IMR-90 (cell line): Measurements from ENCODE around the gene ANKFN1. TPM values are rescaled to one million over a fixed set of nuclear protein-coding genes. Genes with fewer than 3 reads are reported as not detected.

ENCODE experiments used
- ATAC-seq: fragments of 200-7000 bp; cut with Tn5 transposase; 2 replicates; pipeline ENCODE4 v1.9.1; 2020; ENCODE audit warnings: low read depth, mild to moderate bottlenecking, moderate library complexity
- BruUV-seq: library from RNA; stranded (reverse); fragments of 400-500 nt; replicated peaks from 2 replicates; lab custom pipeline; 2021; lab: Mats Ljungman, UMichigan
- CTCF ChIA-PET: fragments of 300-600 bp; formaldehyde crosslinking; extraction: SDS; loops from one replicate; lab custom pipeline; 2021; ENCODE audit warnings: antibody characterized with exemption; lab: Yijun Ruan, JAX
- POLR2A ChIA-PET: fragments of 300-600 bp; sonication (Branson Sonifier 250); formaldehyde crosslinking; loops from one replicate; lab custom pipeline; 2022; ENCODE audit warnings: antibody characterized with exemption; ENCODE audit not compliant: unreplicated experiment; lab: Charles Lee
- DNase-seq: peaks from one replicate; pipeline ENCODE4 v3.0.0; 2013
- H2AFZ ChIP-seq: replicated peaks from 2 replicates; pipeline ENCODE3; 2013; ENCODE audit warnings: low read length, mild to moderate bottlenecking; ENCODE audit not compliant: poor library complexity
- H2AK5ac ChIP-seq: 2 replicates; pipeline ENCODE4 v1.6.1; 2013; ENCODE audit warnings: low read depth, low read length, inconsistent platforms
- H2AK9ac ChIP-seq: replicated peaks from 2 replicates; pipeline ENCODE3; 2013; ENCODE audit warnings: mild to moderate bottlenecking, low read depth, low read length, moderate library complexity; ENCODE audit not compliant: poor library complexity
- H2BK120ac ChIP-seq: 2 replicates; pipeline ENCODE4 v1.6.1; 2013; ENCODE audit warnings: low read depth, low read length, inconsistent platforms
- H2BK15ac ChIP-seq: 3 replicates; pipeline ENCODE4 v1.6.1; 2013; ENCODE audit warnings: low read depth, low read length, inconsistent platforms
- H2BK20ac ChIP-seq: 2 replicates; pipeline ENCODE4 v1.6.1; 2013; ENCODE audit warnings: low read depth, mild to moderate bottlenecking, inconsistent platforms, low read length, moderate library complexity
- H2BK5ac ChIP-seq: 2 replicates; pipeline ENCODE4 v1.6.1; 2013; ENCODE audit warnings: mild to moderate bottlenecking, low read depth, low read length, inconsistent platforms; ENCODE audit not compliant: poor library complexity, severe bottlenecking
- H3K14ac ChIP-seq: replicated peaks from 2 replicates; pipeline ENCODE4 v1.6.1; 2013; ENCODE audit warnings: low read depth, low read length, inconsistent platforms
- H3K18ac ChIP-seq: 2 replicates; pipeline ENCODE4 v1.6.1; 2013; ENCODE audit warnings: low read depth, low read length, control low read depth
- H3K23ac ChIP-seq: 2 replicates; pipeline ENCODE4 v1.6.1; 2013; ENCODE audit warnings: low read depth, low read length, inconsistent platforms
- H3K27ac ChIP-seq: 2 replicates; pipeline ENCODE4 v1.5.1; 2013; ENCODE audit warnings: mild to moderate bottlenecking, control low read depth, low read length; ENCODE audit not compliant: insufficient read depth
- H3K27me3 ChIP-seq: 2 replicates; pipeline ENCODE4 v1.6.1; 2013; ENCODE audit warnings: low read length; ENCODE audit not compliant: control insufficient read depth, insufficient read depth
- H3K36me3 ChIP-seq: 2 replicates; pipeline ENCODE4 v1.6.1; 2013; ENCODE audit warnings: low read length, mixed read lengths; ENCODE audit not compliant: control insufficient read depth, insufficient read depth
- H3K4ac ChIP-seq: 2 replicates; pipeline ENCODE4 v1.6.1; 2013; ENCODE audit warnings: low read depth, low read length, inconsistent platforms
- H3K4me1 ChIP-seq: 2 replicates; pipeline ENCODE4 v1.6.1; 2013; ENCODE audit warnings: low read length, mixed read lengths; ENCODE audit not compliant: control insufficient read depth, insufficient read depth
- H3K4me2 ChIP-seq: 2 replicates; pipeline ENCODE4 v1.6.1; 2013; ENCODE audit warnings: low read depth, mild to moderate bottlenecking, control low read depth, low read length, moderate library complexity
- H3K4me3 ChIP-seq: 2 replicates; pipeline ENCODE4 v1.5.1; 2013; ENCODE audit warnings: low read depth, mild to moderate bottlenecking, control low read depth, low read length, moderate library complexity; ENCODE audit not compliant: insufficient read depth
- H3K56ac ChIP-seq: 2 replicates; pipeline ENCODE4 v1.6.1; 2013; ENCODE audit warnings: low read length, inconsistent platforms; ENCODE audit not compliant: insufficient read depth; ENCODE audit errors: extremely low read depth
- H3K79me1 ChIP-seq, 2 experiments: 2 replicates each; pipeline ENCODE4 v1.6.1; 2013; ENCODE audit warnings: low read length in 2 of 2, inconsistent platforms in 1 of 2, low read depth in 1 of 2
- H3K9ac ChIP-seq: 2 replicates; pipeline ENCODE4 v1.6.1; 2013; ENCODE audit warnings: low read depth, low read length, control low read depth
- H3K9me1 ChIP-seq: 2 replicates; pipeline ENCODE4 v1.6.1; 2013; ENCODE audit warnings: low read length, inconsistent platforms; ENCODE audit not compliant: insufficient read depth
- H3K9me3 ChIP-seq: 2 replicates; pipeline ENCODE4 v1.6.1; 2013; ENCODE audit warnings: low read length; ENCODE audit not compliant: control insufficient read depth, insufficient read depth
- H4K20me1 ChIP-seq: 2 replicates; pipeline ENCODE4 v1.6.1; 2013; ENCODE audit warnings: low read length, inconsistent platforms; ENCODE audit not compliant: insufficient read depth
- H4K5ac ChIP-seq: 2 replicates; pipeline ENCODE4 v1.6.1; 2013; ENCODE audit warnings: mild to moderate bottlenecking, low read depth, low read length, control low read depth
- H4K8ac ChIP-seq, 2 experiments: 2 replicates each; pipeline ENCODE4 v1.6.1; 2013; ENCODE audit warnings: low read depth in 2 of 2, low read length in 2 of 2, control low read depth in 1 of 2, inconsistent platforms in 1 of 2
- H4K91ac ChIP-seq: 2 replicates; pipeline ENCODE4 v1.6.1; 2013; ENCODE audit warnings: low read depth, low read length, inconsistent platforms; ENCODE audit not compliant: insufficient read depth
- BHLHE40 ChIP-seq: fragments of 150-350 bp; IDR thresholded peaks from 2 replicates; pipeline ENCODE4 v1.6.1; 2016; ENCODE audit warnings: mild to moderate bottlenecking, low read depth, low read length
- CEBPB ChIP-seq: IDR thresholded peaks from 2 replicates; pipeline ENCODE4 v1.6.1; 2012; ENCODE audit warnings: low read depth, low read length, improper control_type of control experiment
- CHD1 ChIP-seq: IDR thresholded peaks from 2 replicates; pipeline ENCODE4 v1.6.1; 2012; ENCODE audit warnings: low read depth, low read length, improper control_type of control experiment
- ELK1 ChIP-seq: fragments of 150-350 bp; IDR thresholded peaks from 2 replicates; pipeline ENCODE4 v1.6.1; 2016; ENCODE audit warnings: low read depth, mild to moderate bottlenecking, low read length, moderate library complexity, borderline replicate concordance
- FOS ChIP-seq: fragments of 150-350 bp; IDR thresholded peaks from 2 replicates; pipeline ENCODE4 v1.6.1; 2016; ENCODE audit warnings: low read depth, low read length
- MAFK ChIP-seq: IDR thresholded peaks from 2 replicates; pipeline ENCODE4 v1.6.1; 2012; ENCODE audit warnings: low read depth, low read length, improper control_type of control experiment
- MAZ ChIP-seq: IDR thresholded peaks from 2 replicates; pipeline ENCODE4 v1.6.1; 2012; ENCODE audit warnings: low read depth, mild to moderate bottlenecking, low read length, improper control_type of control experiment, moderate library complexity, borderline replicate concordance
- MXI1 ChIP-seq: IDR thresholded peaks from 2 replicates; pipeline ENCODE4 v1.6.1; 2012; ENCODE audit warnings: low read depth, mild to moderate bottlenecking, low read length, moderate library complexity, borderline replicate concordance
- NFE2L2 ChIP-seq: fragments of 150-350 bp; IDR thresholded peaks from 2 replicates; pipeline ENCODE4 v1.6.1; 2016; ENCODE audit warnings: low read depth, mild to moderate bottlenecking, low read length
- POLR2A ChIP-seq: IDR thresholded peaks from 2 replicates; pipeline ENCODE4 v1.6.1; 2012; ENCODE audit warnings: mild to moderate bottlenecking, low read depth, low read length
- RAD21 ChIP-seq: IDR thresholded peaks from 2 replicates; pipeline ENCODE4 v1.6.1; 2012; ENCODE audit warnings: low read length, improper control_type of control experiment
- RCOR1 ChIP-seq: IDR thresholded peaks from 2 replicates; pipeline ENCODE4 v1.6.1; 2012; ENCODE audit warnings: mild to moderate bottlenecking, low read length, improper control_type of control experiment; ENCODE audit not compliant: insufficient replicate concordance
- RFX5 ChIP-seq: IDR thresholded peaks from 2 replicates; pipeline ENCODE4 v1.8.0; 2012; ENCODE audit warnings: low read depth, mild to moderate bottlenecking, low read length, moderate library complexity
- SMC3 ChIP-seq: fragments of 150-350 bp; IDR thresholded peaks from 2 replicates; pipeline ENCODE4 v1.6.1; 2016; ENCODE audit warnings: low read depth, mild to moderate bottlenecking, antibody characterized with exemption, low read length, moderate library complexity
- USF2 ChIP-seq: fragments of 150-350 bp; IDR thresholded peaks from 2 replicates; pipeline ENCODE4 v1.6.1; 2017; ENCODE audit warnings: mild to moderate bottlenecking, antibody characterized with exemption, low read length, low read depth
- WGBS, 2 experiments: methylation state at CpG; one replicate each; pipeline versions ENCODE4 v1.1.5 to v1.1.7; 2013; ENCODE audit warnings: missing lambda C conversion rate in 2 of 2; ENCODE audit not compliant: insufficient read length in 1 of 2; ENCODE audit errors: extremely low coverage in 2 of 2; 5-methylcytosine and 5-hydroxymethylcytosine counted together
- dilution Hi-C: fragments of 300-500 bp; cut with HindIII; formaldehyde crosslinking; loops from one replicate; pipeline ENCODE4 v1.14.3; 2018; ENCODE audit warnings: low sequenced_read_pairs; ENCODE audit not compliant: unreplicated experiment
- in situ Hi-C: fragments of 300-500 bp; cut with MboI; formaldehyde crosslinking; loops from 3 replicates; pipeline ENCODE4 v1.14.3; 2019; ENCODE audit warnings: low sequenced_read_pairs, inconsistent platforms, mixed read lengths
- intact Hi-C: fragments of 100-400 bp; cut with micrococcal nuclease; formaldehyde crosslinking; loops from 2 replicates; pipeline ENCODE4 v1.10.0; 2022
- polyA plus RNA-seq, 3 experiments: library from polyadenylated mRNA; depleted of rRNA; stranded (reverse); fragments of >200 nt; gene quantifications; 2 replicates each; pipeline ENCODE4 v1.2.3, GENCODE V29; 2012; ENCODE audit warnings: low replicate concordance in 1 of 3
- total RNA-seq: library from RNA; depleted of rRNA; stranded (reverse); fragments of >200 nt; gene quantifications from 2 replicates; pipeline ENCODE4 v1.2.3, GENCODE V29; 2012
- TF ChIP-seq, protein P1 (sequence below): conservative IDR thresholded peaks from 2 replicates; pipeline ENCODE4 v1.5.1; 2012; ENCODE audit warnings: mild to moderate bottlenecking, low read depth, low read length, improper control_type of control experiment

The ANKFN1 gene
- total and polyA plus RNA-seq, 2 of the 4 experiments (the other 2 are of a cell fraction) = not detected

DNA sequence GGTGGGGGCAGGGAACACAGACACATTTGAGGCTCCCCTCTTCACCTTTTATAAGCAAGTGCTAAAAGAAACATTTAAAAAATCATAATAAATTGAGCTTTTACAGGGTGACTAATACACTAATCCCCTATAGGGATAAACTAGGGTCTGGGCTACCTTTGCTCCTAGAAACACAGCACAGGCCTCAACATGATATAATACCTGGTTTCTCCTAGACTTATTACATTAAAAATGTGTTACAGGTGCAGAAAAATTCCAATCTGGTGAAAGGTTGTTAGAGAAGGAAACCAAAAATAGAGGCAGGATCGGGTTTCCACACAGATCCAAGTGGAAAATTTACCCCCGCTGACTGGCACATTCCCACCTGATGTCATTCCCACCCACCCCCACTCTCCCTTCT is 315.6 kb downstream of the ANKFN1 start:
- H3K9me1 ChIP-seq = no peaks in the 10 kb centered on the region
- no peak overlapping the region for H3K4me2 ChIP-seq
- no peak overlapping the region for H3K4me3 ChIP-seq
- intact Hi-C loops = no loop called here
- H3K56ac ChIP-seq = no peak overlapping the region
- DNase-seq = no peak
- in situ Hi-C loops = no loop called here
- H3K27ac ChIP-seq = no peak overlapping the region
- H4K8ac ChIP-seq = no peak overlapping the region
- no peaks in the 10 kb centered on the region for H3K9me3 ChIP-seq
- no peak overlapping the region for H2BK15ac ChIP-seq
- ATAC-seq = no peak
- CTCF ChIA-PET = interaction anchor here (0.7 kb wide), 1 partner anchor 312 kb away, joined by 4 read pairs; no protein-coding TSS in a partner anchor
- no TSS peak for BruUV-seq
- POLR2A ChIA-PET = no interaction called here
- H4K20me1 ChIP-seq = no peaks in the 10 kb centered on the region
- no peak overlapping the region for H4K91ac ChIP-seq
- no peak overlapping the region for H3K9ac ChIP-seq
- H3K18ac ChIP-seq = no peak overlapping the region
- no peak overlapping the region for H2BK5ac ChIP-seq
- no peak overlapping the region for H2AFZ ChIP-seq
- no peak overlapping the region for H2BK120ac ChIP-seq
- H3K36me3 ChIP-seq = no peaks in the 10 kb centered on the region
- no peak overlapping the region for H2AK5ac ChIP-seq
- dilution Hi-C loops = no loop called here
- no peaks in the 10 kb centered on the region for H3K4me1 ChIP-seq
- H3K14ac ChIP-seq = no peak overlapping the region
- no peak overlapping the region for H3K23ac ChIP-seq
- no peaks in the 10 kb centered on the region for H3K27me3 ChIP-seq
- no peak overlapping the region for H4K5ac ChIP-seq
- no peak overlapping the region for H2BK20ac ChIP-seq
- H3K4ac ChIP-seq = no peak overlapping the region
- no peak for TF ChIP-seq CHD1
- TF ChIP-seq, protein P1, sequence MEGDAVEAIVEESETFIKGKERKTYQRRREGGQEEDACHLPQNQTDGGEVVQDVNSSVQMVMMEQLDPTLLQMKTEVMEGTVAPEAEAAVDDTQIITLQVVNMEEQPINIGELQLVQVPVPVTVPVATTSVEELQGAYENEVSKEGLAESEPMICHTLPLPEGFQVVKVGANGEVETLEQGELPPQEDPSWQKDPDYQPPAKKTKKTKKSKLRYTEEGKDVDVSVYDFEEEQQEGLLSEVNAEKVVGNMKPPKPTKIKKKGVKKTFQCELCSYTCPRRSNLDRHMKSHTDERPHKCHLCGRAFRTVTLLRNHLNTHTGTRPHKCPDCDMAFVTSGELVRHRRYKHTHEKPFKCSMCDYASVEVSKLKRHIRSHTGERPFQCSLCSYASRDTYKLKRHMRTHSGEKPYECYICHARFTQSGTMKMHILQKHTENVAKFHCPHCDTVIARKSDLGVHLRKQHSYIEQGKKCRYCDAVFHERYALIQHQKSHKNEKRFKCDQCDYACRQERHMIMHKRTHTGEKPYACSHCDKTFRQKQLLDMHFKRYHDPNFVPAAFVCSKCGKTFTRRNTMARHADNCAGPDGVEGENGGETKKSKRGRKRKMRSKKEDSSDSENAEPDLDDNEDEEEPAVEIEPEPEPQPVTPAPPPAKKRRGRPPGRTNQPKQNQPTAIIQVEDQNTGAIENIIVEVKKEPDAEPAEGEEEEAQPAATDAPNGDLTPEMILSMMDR = no peak
- TF ChIP-seq ELK1 = no peak
- no peak for TF ChIP-seq NFE2L2
- no peak for TF ChIP-seq RCOR1
- TF ChIP-seq MXI1 = no peak
- TF ChIP-seq MAZ = no peak
- no peak for TF ChIP-seq POLR2A
- no peak for TF ChIP-seq RFX5
- no peak for TF ChIP-seq USF2
- TF ChIP-seq MAFK = no peak
- TF ChIP-seq SMC3 = no peak
- no peak for TF ChIP-seq CEBPB
- no peak for TF ChIP-seq RAD21
- no peak for TF ChIP-seq FOS
- TF ChIP-seq BHLHE40 = no peak
- H2AK9ac ChIP-seq = no peak overlapping the region
- WGBS, 2 experiments = no CpG with 5 or more reads among the region's 2 CpGs
- no peaks in the 10 kb centered on the region for H3K79me1 ChIP-seq
